ENCODE measurements around the gene SCAMP3.

Gene SCAMP3

DNA sequence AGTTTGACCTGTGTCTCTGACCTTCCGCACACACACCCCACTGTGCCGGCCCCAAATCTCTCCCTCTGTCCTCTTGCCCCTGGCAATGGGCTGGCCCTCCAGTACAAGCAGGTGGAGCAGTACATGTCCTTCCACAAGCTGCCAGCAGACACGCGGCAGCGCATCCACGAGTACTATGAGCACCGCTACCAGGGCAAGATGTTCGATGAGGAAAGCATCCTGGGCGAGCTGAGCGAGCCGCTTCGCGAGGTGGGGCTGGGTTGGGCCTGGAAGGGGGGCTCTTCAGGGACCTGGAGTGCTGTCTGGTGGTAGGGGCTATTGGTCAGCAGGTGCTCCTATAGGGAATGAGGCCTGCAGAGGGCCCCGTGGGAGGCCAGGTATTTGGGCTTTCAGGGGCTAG lies 22.9 kb upstream of the SCAMP3 start:
- DNase-seq (ENCODE audit: low read depth) = no peak

DNA sequence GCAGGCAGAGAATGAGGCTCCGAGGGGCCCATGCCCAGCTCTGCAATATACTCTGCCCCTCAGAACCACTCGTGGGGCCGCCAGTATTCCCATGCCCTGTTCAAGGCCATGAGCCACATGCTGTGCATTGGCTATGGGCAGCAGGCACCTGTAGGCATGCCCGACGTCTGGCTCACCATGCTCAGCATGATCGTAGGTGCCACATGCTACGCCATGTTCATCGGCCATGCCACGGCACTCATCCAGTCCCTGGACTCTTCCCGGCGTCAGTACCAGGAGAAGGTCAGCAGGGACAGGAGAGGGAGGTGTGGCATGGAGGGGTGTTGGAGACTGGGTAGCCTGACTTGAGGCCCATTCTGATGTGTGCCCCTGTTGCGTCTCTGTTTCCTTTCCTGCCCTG lies 22.3 kb upstream of the SCAMP3 start:
- no peak for DNase-seq (ENCODE audit: low read depth)

DNA sequence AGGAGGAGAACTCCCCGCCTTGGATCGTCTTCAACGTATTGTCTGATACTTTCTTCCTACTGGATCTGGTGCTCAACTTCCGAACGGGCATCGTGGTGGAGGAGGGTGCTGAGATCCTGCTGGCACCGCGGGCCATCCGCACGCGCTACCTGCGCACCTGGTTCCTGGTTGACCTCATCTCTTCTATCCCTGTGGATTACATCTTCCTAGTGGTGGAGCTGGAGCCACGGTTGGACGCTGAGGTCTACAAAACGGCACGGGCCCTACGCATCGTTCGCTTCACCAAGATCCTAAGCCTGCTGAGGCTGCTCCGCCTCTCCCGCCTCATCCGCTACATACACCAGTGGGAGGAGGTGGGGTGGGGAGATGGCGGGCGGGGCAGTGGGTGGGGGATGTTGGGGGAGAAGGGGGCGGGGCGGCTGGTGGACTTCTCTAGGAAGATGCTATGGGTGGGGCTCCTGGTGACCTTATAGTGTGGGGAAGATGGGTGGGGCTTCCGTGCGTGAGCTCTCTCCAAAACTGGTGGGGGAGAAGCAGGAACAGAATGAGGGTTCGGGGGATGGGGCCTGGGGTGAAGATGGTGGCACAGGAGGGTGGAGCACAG lies 20.4 kb upstream of the SCAMP3 start:
- DNase-seq (ENCODE audit: low read depth) = no peak

DNA sequence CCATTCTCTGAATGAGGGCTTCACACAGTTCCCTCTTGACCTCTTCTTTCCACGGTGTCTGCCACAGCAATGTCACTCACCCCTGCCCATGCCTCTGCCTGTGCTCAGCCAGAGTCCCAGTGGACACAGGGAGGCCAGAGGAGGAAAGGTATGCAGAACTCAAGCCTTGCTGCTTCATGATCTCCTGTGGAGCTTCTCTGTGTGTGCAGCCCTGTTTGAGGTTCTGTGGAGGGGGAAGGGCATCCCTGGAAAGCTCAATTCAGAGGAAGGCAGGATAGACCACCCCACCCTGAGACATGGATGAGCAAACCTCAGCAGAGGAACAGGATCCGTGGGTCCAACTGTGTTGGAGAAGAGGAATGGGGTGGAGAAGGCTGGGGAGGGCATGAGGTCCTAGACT lies 17.1 kb upstream of the SCAMP3 start:
- DNase-seq (ENCODE audit: low read depth) = no peak

DNA sequence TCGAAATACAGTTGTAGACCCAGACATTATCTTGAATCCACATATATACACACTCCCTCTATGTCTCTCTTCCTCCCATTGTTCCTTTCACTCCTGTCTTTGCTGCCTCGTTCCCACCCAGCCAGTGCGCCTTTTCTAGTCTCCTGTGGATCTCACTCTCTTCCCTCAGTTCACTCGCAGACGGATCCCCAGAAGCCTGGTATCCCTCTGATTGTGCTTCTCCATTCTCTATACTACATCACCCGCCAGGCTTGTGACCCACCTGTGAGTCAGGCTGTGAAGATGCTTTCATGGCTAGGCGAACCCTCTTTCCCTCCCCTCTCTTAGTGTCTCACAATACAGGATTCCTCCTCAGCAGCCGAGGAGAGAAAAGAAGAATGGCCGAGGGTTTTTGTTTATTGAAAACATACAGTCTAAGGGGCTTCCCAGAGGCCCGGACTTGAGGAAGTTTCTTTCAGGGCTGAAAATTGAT lies 16.6 kb upstream of the SCAMP3 start:
- peak; percentile 73 for DNase-seq (ENCODE audit: low read depth)

DNA sequence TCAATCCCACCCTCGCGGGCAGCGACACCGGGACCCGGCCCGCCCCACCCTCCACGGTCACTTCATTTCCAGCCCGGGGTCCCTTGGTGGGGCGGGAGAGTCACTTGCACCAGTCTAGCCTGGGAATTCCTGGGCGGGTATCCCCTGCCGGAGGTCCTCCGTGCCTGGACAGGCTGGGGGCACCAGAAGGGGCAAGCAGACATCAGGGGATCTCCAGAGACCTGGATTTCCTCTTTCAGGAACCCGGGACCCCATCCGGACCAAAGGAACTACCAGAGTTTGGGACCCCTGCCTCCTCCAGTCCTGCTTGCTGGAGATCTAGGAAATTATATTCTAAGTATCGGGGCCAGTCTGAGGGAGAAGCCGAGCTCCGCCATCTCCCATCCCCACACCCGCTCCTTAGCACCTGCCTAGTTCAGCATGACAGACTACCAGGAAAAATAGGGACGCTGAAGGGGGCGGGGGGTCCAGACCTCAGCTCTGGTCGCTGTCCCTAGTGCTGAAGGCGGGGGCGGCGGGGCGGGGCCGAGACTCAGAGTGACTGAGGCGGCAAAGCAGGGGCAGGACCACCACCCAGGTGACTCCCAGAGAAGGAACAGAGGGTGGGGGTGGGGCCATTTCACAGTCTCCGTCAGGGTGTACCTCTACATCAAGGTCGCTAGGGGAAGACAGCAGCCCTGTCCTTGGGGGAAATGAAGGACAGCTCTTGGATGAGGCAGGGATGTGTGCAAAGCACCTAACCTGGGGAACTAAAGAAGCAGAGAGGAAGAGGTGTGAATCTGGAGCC lies 15.9 kb upstream of the SCAMP3 start:
- peak; percentile 59 for DNase-seq (ENCODE audit: low read depth)

DNA sequence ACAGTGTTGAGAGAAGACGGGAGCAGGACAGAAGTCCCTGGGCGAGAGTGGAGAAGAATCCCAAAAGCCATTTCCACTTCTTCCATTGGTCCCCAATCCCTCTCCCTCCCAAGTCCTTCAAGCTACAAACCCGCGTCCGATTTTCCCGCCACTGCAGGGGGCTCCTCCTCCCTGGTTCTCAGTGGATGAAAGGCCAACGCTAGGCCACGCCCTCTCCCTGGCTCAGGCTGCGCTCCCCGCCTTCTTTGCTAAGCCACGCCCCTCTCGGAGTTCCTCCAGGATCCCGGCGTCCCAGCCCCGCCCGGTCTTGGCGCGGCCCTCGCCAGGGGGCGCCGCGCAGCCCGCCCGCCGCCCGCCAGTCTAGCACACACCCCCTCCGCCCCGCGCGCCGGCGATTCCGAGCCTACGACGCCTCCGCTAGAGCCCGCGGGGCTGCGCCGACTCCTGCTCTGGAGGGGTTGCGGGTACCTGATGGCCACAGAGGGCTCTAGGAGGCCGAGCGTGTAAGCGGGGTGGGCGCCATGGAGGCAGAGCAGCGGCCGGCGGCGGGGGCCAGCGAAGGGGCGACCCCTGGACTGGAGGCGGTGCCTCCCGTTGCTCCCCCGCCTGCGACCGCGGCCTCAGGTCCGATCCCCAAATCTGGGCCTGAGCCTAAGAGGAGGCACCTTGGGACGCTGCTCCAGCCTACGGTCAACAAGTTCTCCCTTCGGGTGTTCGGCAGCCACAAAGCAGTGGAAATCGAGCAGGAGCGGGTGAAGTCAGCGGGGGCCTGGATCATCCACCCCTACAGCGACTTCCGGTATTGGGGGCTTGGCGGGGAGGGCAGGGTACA lies 15.1 kb upstream of the SCAMP3 start, which contains the start of gene HCN3:
Gene HCN3, plus strand, starts transcription at position 394 of the 832 bp plus-strand sequence. Its CDS starts 128 bp downstream, at position 522.
- DNase-seq (ENCODE audit: low read depth) = peak; percentile 98

DNA sequence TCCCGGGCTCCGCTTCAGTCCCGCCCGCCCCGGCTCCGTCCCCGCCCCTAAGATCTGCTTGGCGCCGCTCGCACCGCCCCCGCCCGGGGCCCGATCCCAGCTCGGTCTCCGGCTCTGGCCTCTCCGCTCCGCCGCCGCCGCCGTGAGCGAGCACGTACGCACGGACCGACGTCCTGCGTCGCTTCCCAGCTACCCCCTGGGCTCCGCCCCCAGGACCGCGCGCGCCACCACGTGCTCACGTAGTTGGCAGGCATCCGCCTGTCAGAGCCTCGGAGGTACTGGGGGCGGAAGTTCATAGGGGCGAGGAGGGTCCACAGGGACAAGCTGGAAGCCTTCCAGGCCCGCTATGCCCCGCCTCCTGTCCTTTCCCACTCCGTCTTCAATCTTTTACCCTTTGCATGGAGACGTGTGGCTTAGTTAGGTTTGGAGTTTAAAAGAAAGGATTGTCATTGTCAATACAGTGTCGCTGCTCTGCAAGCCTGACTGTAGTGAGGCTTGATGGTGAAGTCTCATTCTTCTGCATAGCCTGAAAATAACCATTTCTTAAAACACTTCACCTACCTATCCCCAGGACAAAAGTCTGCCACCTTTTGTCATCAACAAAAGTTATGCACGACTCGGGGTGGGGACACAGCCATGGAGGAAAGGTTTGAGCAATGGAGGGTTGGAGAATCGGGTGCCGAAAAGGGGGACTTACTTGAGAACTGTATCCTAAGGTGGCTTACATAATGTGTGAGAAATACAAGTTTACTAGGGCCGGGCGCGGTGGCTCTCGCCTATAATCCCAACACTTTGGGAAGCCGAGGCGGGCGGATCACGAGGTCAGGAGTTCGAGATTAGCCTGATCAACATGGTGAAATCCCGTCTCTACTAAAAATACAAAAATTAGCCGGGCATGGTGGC lies 11.4 kb upstream of the SCAMP3 start, which contains the start of gene CLK2:
Gene CLK2, minus strand, starts transcription at position 162 of the 903 bp plus-strand sequence. CDS start 2,527 bp downstream, outside the sequence.
- DNase-seq (ENCODE audit: low read depth) = peak; percentile 95

DNA sequence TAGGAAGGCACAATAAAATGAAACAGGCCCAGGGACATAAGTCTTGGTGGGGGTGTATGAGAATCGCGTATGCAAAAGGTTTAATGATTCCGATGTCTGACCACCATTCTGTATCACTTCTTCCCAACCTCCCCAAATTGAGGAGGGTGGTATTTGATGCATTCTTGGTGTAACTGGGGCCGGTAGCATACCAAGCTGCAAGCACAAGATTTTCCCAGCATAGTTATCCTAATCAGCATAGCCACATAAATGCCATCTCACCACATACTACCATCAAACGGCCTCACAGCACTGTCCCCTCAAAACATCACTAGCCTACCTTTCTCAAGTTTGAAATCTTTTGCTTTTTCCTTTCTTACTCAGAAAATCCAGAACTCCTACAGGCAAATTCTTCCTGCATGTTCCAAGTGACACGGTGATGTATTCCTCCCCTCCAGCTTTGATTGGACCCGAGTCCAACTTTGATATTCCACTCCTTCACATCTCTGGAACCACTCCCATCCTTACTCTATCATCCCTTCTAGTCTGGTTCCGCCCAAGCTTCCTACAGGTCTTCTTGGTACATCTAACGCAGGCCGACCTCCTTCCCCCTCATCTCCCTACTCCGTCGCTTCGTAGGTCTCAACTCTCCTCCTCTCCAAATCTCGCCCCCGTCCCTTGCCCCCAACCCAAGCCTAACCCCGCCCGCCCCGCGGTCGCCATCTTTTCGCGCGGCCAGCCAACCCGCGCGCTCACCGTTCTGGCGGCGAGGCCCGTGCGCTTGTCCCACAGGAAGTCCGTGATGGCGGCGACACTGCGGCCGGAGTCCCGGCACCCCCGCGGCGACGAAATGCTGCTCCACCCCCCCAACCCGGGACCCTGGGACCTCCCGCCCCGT lies 10.5 kb upstream of the SCAMP3 start:
- peak; percentile 74 for DNase-seq (ENCODE audit: low read depth)

DNA sequence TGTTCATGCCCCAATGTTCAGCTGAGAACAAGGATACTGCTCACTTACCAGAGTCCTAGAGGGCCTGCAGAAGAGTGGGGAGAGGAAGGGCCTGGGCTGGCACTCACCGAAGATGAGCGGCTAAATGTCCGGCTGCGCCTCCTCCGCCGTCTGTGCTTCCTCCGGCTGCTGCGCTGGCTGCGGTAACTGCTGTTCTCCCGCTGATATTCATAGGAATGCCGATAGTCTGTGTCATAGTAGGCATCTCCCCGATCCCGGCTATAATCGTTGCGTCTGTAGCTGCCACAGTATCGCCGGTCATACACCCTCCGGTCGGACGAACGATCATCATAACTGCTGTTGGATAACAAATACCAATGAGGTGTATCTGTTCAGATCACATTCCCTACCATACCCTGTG lies 7.2 kb upstream of the SCAMP3 start:
- no peak for DNase-seq (ENCODE audit: low read depth)

DNA sequence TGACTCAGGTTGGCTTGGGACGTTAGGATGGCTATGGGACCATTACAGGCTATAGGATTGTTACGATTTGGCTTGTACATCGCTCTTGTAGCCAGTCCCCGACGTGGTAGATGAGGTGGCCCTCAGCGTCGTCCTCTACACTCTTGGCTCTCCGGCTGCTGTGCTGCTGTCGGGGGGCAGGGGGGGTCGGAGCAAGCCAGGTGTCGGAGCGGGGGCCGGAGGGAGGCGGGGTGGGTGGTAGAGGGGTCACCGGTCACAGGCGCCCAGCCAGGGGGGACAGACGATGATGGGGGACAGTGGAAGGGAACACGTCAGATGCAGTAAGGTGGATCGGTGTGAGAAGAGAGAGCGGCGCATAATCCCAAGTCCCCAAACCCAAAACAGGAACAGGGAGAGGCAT lies 6.5 kb upstream of the SCAMP3 start:
- DNase-seq (ENCODE audit: low read depth) = no peak

DNA sequence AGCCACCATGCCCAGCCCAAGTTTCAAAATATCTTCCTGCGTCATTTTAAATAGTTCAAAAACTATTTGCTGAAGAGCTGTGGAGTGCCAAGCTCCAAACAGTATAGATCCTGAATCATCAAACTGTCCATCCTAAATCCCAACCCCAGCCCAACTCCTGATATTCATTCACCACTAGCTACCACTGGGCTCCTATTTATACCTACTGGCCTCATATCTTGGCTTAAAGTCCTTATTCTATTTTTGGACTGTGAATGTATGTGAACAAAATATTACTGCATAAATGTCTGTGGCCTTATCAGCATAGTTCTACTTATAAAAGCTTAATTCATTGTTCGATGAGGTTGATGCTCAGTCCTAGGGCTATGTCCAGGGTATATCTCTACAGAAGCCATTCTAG lies 5.2 kb upstream of the SCAMP3 start:
- no peak for DNase-seq (ENCODE audit: low read depth)

DNA sequence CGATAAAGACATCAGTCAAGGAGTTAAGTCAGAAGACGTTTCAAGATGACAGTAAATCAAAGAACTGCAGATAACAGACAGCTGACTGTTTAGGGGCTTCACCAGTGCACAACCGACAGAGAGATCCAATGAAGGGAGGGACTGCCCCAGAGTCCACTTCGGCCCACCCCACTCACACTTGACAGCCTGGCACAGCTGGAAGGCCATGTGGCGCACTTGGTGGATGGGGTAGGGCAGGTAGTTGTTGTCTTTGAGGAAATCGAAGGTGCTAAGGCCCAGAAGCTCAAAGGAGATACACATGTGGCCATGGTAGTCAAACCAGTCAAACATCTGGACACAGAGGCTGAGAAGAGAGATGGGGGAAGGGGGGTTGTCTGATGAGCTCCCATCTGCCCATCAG lies 4.4 kb upstream of the SCAMP3 start:
- no peak for DNase-seq (ENCODE audit: low read depth)

DNA sequence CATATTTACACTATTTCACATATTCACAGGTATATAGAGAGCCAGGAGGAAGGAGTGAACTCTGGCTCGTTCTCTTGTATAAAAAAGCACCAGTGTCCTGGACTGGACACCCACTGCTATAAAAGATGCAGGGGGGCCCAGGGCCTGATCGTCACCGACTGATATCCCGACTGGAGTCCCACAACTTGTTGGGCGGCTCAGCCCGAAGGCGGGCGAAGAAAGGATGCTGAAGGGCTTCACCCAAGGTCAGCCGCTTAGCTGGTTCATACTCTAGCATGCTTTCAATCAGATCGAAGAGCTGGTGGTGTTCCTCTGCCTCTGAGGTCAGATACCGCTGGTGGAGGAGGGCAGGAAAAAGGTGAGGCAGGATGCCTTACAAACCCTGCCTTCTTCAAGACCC lies 907 bp upstream of the SCAMP3 start:
- no peak for DNase-seq (ENCODE audit: low read depth)

DNA sequence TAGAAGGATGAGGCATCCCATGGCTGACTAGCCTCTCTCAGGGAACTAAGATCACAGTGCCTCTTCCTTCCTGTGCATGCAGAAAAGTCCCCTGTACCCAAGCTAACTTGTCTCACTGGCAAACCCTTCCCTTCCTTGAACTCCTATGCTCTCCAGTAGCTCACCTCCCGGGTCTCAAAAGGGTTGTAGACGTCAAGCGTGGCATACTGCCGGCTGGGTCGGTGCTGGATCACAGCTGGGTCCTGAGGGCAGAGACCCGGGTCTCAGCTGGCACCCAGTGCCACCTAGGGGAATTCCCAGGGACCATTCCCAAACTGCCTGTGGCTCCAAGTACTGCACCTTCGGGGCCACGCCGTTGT lies 688 bp downstream of the SCAMP3 start:
- peak; percentile 46 for DNase-seq (ENCODE audit: low read depth)

DNA sequence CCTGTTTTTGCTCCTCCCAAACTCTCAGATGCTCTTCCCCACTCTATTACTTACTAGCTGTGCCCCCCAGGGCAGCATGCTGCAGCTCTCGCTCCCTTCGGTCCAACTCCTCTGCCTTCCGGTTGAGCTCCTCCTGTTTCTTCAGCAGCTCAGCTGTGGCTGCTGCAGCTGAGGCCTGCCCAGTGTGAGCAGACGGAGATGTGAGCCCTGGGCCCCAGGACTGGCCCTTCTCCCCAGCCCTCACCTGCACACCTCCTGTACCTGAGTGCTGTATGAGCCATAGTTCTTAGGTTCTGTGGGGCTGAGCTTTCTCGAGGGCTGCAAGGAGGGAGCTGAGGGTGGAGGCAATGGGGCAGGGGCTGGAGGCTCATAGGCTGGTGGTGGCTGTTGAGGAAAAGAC lies 1.9 kb downstream of the SCAMP3 start:
- no peak for DNase-seq (ENCODE audit: low read depth)

DNA sequence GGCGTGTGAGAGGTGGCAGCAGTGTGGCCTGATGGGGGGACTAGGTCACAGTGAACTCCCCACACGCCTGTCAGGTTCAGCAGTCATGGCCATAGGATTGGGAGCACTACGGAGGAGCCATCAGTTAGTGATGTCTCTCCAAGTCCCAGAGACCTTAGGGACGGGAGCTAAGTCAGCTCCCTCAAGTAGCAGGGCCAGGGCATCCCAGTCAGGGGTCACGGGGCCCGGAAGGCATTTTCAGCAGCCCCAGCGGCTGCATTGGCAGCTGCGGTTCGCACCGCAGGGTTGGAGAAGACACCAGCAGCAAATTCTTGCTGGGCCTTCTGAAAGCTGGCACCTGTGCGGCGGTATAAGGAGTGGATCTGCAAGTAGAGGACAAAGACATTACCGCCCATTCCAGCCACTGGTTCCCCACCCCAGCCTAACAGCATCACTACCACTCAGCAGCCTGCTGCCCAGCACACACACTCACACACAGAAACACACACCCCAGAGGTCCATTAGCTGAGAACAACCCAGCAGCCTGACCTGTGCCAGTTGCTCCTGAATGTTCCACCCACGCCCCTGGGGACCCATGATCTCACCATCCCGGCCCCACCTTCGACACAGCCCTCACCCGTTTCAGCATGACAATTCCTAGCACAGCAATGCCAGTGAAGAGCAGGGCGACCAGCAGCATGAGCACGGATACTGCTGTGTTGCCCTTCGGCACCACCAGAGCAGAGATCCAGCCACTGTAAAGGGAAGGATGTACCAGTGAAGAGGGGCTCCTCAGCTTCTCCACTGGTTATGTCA lies 5.9 kb downstream of the SCAMP3 start:
- no peak for DNase-seq (ENCODE audit: low read depth)

DNA sequence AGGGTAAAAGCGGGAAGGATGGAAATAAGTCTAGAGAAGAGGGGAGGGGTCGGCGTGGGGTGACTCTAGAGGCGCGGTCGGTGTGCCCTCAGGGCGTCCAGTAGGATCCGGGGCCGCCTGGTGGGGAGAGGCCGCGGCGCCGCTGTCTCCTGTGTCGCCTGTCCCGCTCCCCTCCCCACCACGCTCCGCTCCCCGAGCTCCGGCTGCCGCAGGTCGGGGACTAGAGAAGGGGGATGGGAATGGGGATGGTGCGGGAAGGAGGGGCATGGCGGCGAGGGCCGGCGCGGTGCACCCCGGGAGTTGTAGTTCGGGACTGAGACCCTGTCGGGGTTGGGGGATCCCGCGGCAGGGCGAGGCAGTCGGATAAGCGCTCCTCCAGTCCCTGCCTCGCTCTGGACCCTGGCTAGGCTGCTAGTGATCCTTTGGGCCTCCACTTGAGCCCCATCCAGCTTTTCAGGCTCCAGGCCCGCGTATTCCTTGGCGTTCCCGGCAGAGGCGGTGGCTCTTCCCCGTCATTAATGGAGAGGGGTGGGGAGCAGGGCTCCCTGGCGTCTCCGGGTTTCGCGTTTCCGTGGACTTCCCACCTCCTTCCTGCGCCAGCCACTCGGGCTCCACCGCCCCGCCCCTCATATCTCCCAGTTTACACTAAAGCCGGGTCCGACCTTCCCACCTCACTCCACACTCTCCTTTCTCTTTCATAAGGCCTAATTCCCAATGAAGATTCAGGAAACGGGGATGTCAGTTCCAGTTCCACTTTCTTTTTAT lies 6.7 kb downstream of the SCAMP3 start, which contains the start of gene ENTREP3:
Gene ENTREP3, minus strand, starts transcription at position 241 of the 765 bp plus-strand sequence. CDS start 606 bp downstream, outside the sequence.
- peak; percentile 85 for DNase-seq (ENCODE audit: low read depth)

DNA sequence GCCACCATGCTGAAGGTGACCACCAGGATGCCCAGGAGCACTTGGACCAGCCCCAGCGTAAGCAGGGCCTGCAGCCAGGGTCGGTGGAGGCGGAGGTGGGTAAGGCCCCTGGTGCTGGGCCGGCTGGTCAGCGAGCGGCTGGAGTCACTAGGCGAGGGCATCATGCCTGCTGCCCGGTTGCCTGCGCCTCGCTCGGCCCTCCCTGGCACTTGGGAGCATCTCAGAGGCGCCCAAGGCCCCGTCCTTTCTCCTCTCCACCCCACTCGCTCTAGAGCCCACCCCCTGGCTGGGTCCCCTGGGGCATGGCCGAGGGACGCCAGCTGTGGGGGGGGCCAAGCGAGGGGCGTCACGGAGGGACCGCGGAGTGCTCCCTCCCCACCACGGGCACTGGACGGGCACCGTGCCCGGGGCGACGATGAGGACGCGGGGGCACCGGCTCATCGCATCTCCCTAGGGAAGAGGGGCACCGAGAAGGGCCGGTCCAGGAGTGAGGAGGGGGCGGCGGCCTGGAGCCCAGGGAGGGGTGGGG lies 7.4 kb downstream of the SCAMP3 start:
- DNase-seq (ENCODE audit: low read depth) = peak; percentile 41
